Measurements from ENCODE around the gene GULP1. TPM values are rescaled to one million over a fixed set of nuclear protein-coding genes. Genes with fewer than 3 reads are reported as not detected.

GULP1 gene
- polyA plus RNA-seq, 1 donor (not counting 4 experiments of a cell fraction or from before 2014, with no cell fraction given), result 11.7 TPM

GRCh38 chr2:188527581-188527993 is 235.9 kb downstream of the GULP1 start:
- DNase-seq (ENCODE audit: low read depth, low spot score) (no peak), FAIRE-seq (no peak)
- no peaks in the 10 kb centered on the region for H4K20me1 ChIP-seq (ENCODE audit: control insufficient read depth, extremely low read depth, insufficient read depth, low read length)
- H3K36me3 ChIP-seq (ENCODE audit: control insufficient read depth in 2 of 2, extremely low read depth in 1 of 2, insufficient read depth in 2 of 2, low read length in 2 of 2), result no peaks in the 10 kb centered on the region
- H3K4me1 ChIP-seq (ENCODE audit: control insufficient read depth, extremely low read depth, insufficient read depth, low read length), result no peaks in the 10 kb centered on the region
- H2AFZ ChIP-seq (ENCODE audit: control insufficient read depth, low read length), result no peak overlapping the region
- H3K9me1 ChIP-seq (ENCODE audit: control insufficient read depth, extremely low read depth, insufficient read depth, low read length), result no peaks in the 10 kb centered on the region
- dilution Hi-C loops (cut with MboI; ENCODE audit: extremely low pct_ligation_motif_present, low sequenced_read_pairs), result loop anchor here (25.0 kb wide), 1 partner anchor 460 kb away; no protein-coding TSS in a partner anchor
- no peak overlapping the region for H3K4me3 ChIP-seq (ENCODE audit: control insufficient read depth in 2 of 3, extremely low read depth in 1 of 3, insufficient read depth in 2 of 3, low read depth in 1 of 3, low read length in 3 of 3)
- no peak for TF ChIP-seq EZH2 (IDR thresholded peaks at IDR 0.05; ENCODE audit: low read length)
- H3K9ac ChIP-seq (ENCODE audit: control insufficient read depth, extremely low read depth, insufficient read depth, low read length), result no peak overlapping the region
- H3K9me3 ChIP-seq (ENCODE audit: control insufficient read depth, low read depth, low read length), result no peaks in the 10 kb centered on the region
- no peak overlapping the region for H3K27ac ChIP-seq (ENCODE audit: control insufficient read depth, insufficient read depth, low read length)
- H3K79me2 ChIP-seq (ENCODE audit: control insufficient read depth, insufficient read depth, low read length), result no peaks in the 10 kb centered on the region
- no peak overlapping the region for H3K4me2 ChIP-seq (ENCODE audit: control insufficient read depth, extremely low read depth, insufficient read depth, low read depth, low read length)
- no peaks in the 10 kb centered on the region for H3K27me3 ChIP-seq (ENCODE audit: control insufficient read depth, extremely low read depth, insufficient read depth, low read length)

DNA sequence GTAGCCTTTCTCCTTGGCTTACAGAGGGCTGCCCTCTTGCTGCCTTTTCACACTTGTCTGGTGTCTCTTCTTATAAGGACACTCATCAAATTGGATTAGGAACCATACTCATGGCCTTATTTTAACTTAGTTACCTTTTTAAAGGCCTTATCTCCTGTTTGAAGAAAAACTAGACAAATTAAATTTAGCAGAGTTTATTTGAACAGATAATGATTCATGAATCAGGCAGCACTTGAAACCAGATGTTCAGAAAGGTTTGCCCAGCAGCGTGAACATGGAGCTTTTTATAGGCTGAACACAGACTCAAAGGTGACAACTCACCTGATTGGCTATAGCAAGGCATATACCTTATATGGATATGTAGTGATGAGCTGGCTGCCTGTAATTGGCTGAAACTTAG is 238.0 kb downstream of the GULP1 start:
- Histone ChIP-seq H3K9ac (ENCODE audit: control insufficient read depth, extremely low read depth, insufficient read depth, low read length) (no peak overlapping the region), H3K4me1 (ENCODE audit: control insufficient read depth, extremely low read depth, insufficient read depth, low read length) (no peaks in the 10 kb centered on the region), H3K4me3 (ENCODE audit: control insufficient read depth in 2 of 3, extremely low read depth in 1 of 3, insufficient read depth in 2 of 3, low read depth in 1 of 3, low read length in 3 of 3) (no peak overlapping the region), H4K20me1 (ENCODE audit: control insufficient read depth, extremely low read depth, insufficient read depth, low read length) (no peaks in the 10 kb centered on the region), H3K9me3 (ENCODE audit: control insufficient read depth, low read depth, low read length) (no peaks in the 10 kb centered on the region), H3K79me2 (ENCODE audit: control insufficient read depth, insufficient read depth, low read length) (no peaks in the 10 kb centered on the region), H3K9me1 (ENCODE audit: control insufficient read depth, extremely low read depth, insufficient read depth, low read length) (no peaks in the 10 kb centered on the region), H3K4me2 (ENCODE audit: control insufficient read depth, extremely low read depth, insufficient read depth, low read depth, low read length) (no peak overlapping the region), H3K27me3 (ENCODE audit: control insufficient read depth, extremely low read depth, insufficient read depth, low read length) (no peaks in the 10 kb centered on the region), H3K27ac (ENCODE audit: control insufficient read depth, insufficient read depth, low read length) (no peak overlapping the region), H3K36me3 (ENCODE audit: control insufficient read depth in 2 of 2, extremely low read depth in 1 of 2, insufficient read depth in 2 of 2, low read length in 2 of 2) (no peaks in the 10 kb centered on the region), H2AFZ (ENCODE audit: control insufficient read depth, low read length) (no peak overlapping the region)
- FAIRE-seq (no peak), DNase-seq (ENCODE audit: low read depth, low spot score) (no peak)
- dilution Hi-C loops (cut with MboI; ENCODE audit: extremely low pct_ligation_motif_present, low sequenced_read_pairs), result loop anchor here (25.0 kb wide), 1 partner anchor 458 kb away; no protein-coding TSS in a partner anchor
- TF ChIP-seq CTCF (optimal IDR thresholded peaks at IDR 0.05 in 1 of 3, IDR thresholded peaks at IDR 0.05 in 1 of 3, conservative IDR thresholded peaks at IDR 0.05 in 1 of 3; ENCODE audit: extremely low read depth in 1 of 3, insufficient read depth in 2 of 3, low read length in 3 of 3), result no peak
- TF ChIP-seq EZH2 (IDR thresholded peaks at IDR 0.05; ENCODE audit: low read length), result no peak

- H3K4me1 ChIP-seq (ENCODE audit: control insufficient read depth, extremely low read depth, insufficient read depth, low read length), result no peaks in the 10 kb centered on the region
- H3K9ac ChIP-seq (ENCODE audit: control insufficient read depth, extremely low read depth, insufficient read depth, low read length), result no peak overlapping the region
- TF ChIP-seq EZH2 (IDR thresholded peaks at IDR 0.05; ENCODE audit: low read length) (no peak), CTCF (optimal IDR thresholded peaks at IDR 0.05 in 1 of 3, IDR thresholded peaks at IDR 0.05 in 1 of 3, conservative IDR thresholded peaks at IDR 0.05 in 1 of 3; ENCODE audit: extremely low read depth in 1 of 3, insufficient read depth in 2 of 3, low read length in 3 of 3) (no peak)
- DNase-seq (ENCODE audit: low read depth, low spot score), result no peak
- no peak overlapping the region for H3K4me2 ChIP-seq (ENCODE audit: control insufficient read depth, extremely low read depth, insufficient read depth, low read depth, low read length)
- no peaks in the 10 kb centered on the region for H3K36me3 ChIP-seq (ENCODE audit: control insufficient read depth in 2 of 2, extremely low read depth in 1 of 2, insufficient read depth in 2 of 2, low read length in 2 of 2)
- no peak overlapping the region for H3K4me3 ChIP-seq (ENCODE audit: control insufficient read depth in 2 of 3, extremely low read depth in 1 of 3, insufficient read depth in 2 of 3, low read depth in 1 of 3, low read length in 3 of 3)
- H3K9me3 ChIP-seq (ENCODE audit: control insufficient read depth, low read depth, low read length), result no peaks in the 10 kb centered on the region
- H3K9me1 ChIP-seq (ENCODE audit: control insufficient read depth, extremely low read depth, insufficient read depth, low read length), result no peaks in the 10 kb centered on the region
- no peaks in the 10 kb centered on the region for H3K27me3 ChIP-seq (ENCODE audit: control insufficient read depth, extremely low read depth, insufficient read depth, low read length)
- H4K20me1 ChIP-seq (ENCODE audit: control insufficient read depth, extremely low read depth, insufficient read depth, low read length), result no peaks in the 10 kb centered on the region
- H3K79me2 ChIP-seq (ENCODE audit: control insufficient read depth, insufficient read depth, low read length), result no peaks in the 10 kb centered on the region
- dilution Hi-C loops (cut with MboI; ENCODE audit: extremely low pct_ligation_motif_present, low sequenced_read_pairs), result loop anchor here (25.0 kb wide), 1 partner anchor 452 kb away; no protein-coding TSS in a partner anchor
- FAIRE-seq, result no peak
- H3K27ac ChIP-seq (ENCODE audit: control insufficient read depth, insufficient read depth, low read length), result no peak overlapping the region
- H2AFZ ChIP-seq (ENCODE audit: control insufficient read depth, low read length), result no peak overlapping the region
Measured at GRCh38 chr2:188534875-188535274, 243.2 kb downstream of the GULP1 start.
